Gastroesophageal sphincter (tissue), 4 donors: ENCODE results near the gene COL15A1. TPM values are rescaled to one million over a fixed set of nuclear protein-coding genes. Genes with fewer than 3 reads are reported as not detected.

ENCODE experiments used
- ATAC-seq: fragments of 150-250 bp; one replicate; pipeline ENCODE4 v1.9.1; 2016; ENCODE audit warnings: mild to moderate bottlenecking, moderate library complexity
- H3K27ac ChIP-seq, 4 donors: fragments of 200-600 bp; sonication (generic) in 3 of 4; 1 replicate in 3 of 4; 2 replicates in 1 of 4; pipeline ENCODE4 v1.5.1; 2016 to 2019
- H3K27me3 ChIP-seq: fragments of 200-600 bp; sonication (generic); one replicate; pipeline ENCODE4 v1.5.1; 2019
- H3K36me3 ChIP-seq, 2 donors: fragments of 200-600 bp; sonication (generic); one replicate each; pipeline ENCODE4 v1.5.1; 2019; ENCODE audit warnings: control low read depth in 1 of 2
- H3K4me1 ChIP-seq, 3 donors: fragments of 200-600 bp; sonication (generic); 1 replicate in 2 of 3; 2 replicates in 1 of 3; pipeline ENCODE4 v1.5.1; 2016 to 2019; ENCODE audit warnings: control low read depth in 2 of 3
- H3K4me3 ChIP-seq, 2 donors: fragments of 200-600 bp; sonication (generic); one replicate each; pipeline ENCODE4 v1.5.1; 2019; ENCODE audit warnings: mild to moderate bottlenecking in 1 of 2, moderate library complexity in 1 of 2
- H3K9me3 ChIP-seq, 3 donors: fragments of 200-600 bp; sonication (generic); one replicate each; pipeline ENCODE4 v1.5.1; 2017 to 2019; ENCODE audit warnings: control low read depth in 2 of 3
- EP300 ChIP-seq: sonication (generic); formaldehyde crosslinking; IDR thresholded peaks from one replicate; pipeline ENCODE4 v1.6.1; 2017; ENCODE audit warnings: antibody characterized with exemption, mild to moderate bottlenecking
- POLR2A ChIP-seq, 2 donors: fragments of 450-650 bp; IDR thresholded peaks; one replicate each; pipeline ENCODE4 v1.6.1; 2017; ENCODE audit warnings: antibody characterized with exemption in 2 of 2, mild to moderate bottlenecking in 2 of 2, moderate library complexity in 1 of 2
- POLR2AphosphoS5 ChIP-seq: sonication (generic); formaldehyde crosslinking; IDR thresholded peaks from one replicate; pipeline ENCODE4 v1.6.1; 2017; ENCODE audit warnings: antibody characterized with exemption
- WGBS, 2 donors: methylation state at CpG; one replicate each; pipeline ENCODE4 v1.1.5; 2018; ENCODE audit warnings: low coverage in 1 of 2; 5-methylcytosine and 5-hydroxymethylcytosine counted together
- total RNA-seq, 4 donors: library from RNA; depleted of rRNA; stranded (reverse); fragments of >200 nt; gene quantifications; one replicate each; pipeline ENCODE4 v1.1.0, GENCODE V29; 2016
- TF ChIP-seq, protein P1 (sequence below), 4 experiments: fragments of 200-600 bp in 2 of 4; fragments of 450-650 bp in 2 of 4; sonication (generic) in 1 of 4; IDR thresholded peaks; one replicate each; pipeline ENCODE4 v1.5.1; 2017 to 2019; ENCODE audit warnings: antibody characterized with exemption in 4 of 4, mild to moderate bottlenecking in 2 of 4, moderate library complexity in 2 of 4

The COL15A1 gene
- total RNA-seq, 4 donors from 2014 or later: 80.5 to 256 (median 97.2) TPM

DNA sequence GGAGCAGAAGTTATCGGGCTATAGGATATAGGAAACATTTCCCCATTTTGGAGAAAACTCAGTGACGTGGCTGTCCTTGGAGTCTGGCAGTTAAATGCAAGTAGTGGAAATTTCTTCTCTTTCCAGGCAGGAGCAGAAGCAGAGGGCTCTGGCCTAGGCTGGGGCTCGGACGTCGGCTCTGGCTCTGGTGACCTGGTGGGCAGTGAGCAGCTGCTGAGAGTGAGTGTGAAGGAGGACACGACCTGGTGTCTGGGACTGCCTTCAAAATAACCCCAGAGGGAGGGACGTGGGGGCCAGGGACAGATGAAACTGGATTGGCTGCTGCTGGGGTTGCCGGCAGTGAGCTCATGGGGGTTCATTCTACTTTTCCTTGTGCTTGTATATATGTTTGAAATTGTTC lies 79.5 kb downstream of the COL15A1 start:
- H3K27ac ChIP-seq: peak overlapping the region in 2 of 4 donors; percentile 35 to 69
- 60 to 80% methylated on average over 3 to 8 of the region's 8 CpGs for WGBS, 2 donors
- no peaks in the 10 kb centered on the region for H3K9me3 ChIP-seq
- peaks cover 0 to 28% (median 5%) of the 10 kb centered on the region in 3 donors for H3K4me1 ChIP-seq
- H3K27me3 ChIP-seq: no peaks in the 10 kb centered on the region
- no peak overlapping the region for H3K4me3 ChIP-seq
- no peak for TF ChIP-seq EP300
- no peak for TF ChIP-seq POLR2A (IDR thresholded peaks at IDR 0.05)
- TF ChIP-seq POLR2AphosphoS5: no peak
- TF ChIP-seq, protein P1, sequence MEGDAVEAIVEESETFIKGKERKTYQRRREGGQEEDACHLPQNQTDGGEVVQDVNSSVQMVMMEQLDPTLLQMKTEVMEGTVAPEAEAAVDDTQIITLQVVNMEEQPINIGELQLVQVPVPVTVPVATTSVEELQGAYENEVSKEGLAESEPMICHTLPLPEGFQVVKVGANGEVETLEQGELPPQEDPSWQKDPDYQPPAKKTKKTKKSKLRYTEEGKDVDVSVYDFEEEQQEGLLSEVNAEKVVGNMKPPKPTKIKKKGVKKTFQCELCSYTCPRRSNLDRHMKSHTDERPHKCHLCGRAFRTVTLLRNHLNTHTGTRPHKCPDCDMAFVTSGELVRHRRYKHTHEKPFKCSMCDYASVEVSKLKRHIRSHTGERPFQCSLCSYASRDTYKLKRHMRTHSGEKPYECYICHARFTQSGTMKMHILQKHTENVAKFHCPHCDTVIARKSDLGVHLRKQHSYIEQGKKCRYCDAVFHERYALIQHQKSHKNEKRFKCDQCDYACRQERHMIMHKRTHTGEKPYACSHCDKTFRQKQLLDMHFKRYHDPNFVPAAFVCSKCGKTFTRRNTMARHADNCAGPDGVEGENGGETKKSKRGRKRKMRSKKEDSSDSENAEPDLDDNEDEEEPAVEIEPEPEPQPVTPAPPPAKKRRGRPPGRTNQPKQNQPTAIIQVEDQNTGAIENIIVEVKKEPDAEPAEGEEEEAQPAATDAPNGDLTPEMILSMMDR (IDR thresholded peaks at IDR 0.05): no peak
- peaks cover 0 to 98% of the 10 kb centered on the region in 2 donors for H3K36me3 ChIP-seq
- ATAC-seq: no peak

DNA sequence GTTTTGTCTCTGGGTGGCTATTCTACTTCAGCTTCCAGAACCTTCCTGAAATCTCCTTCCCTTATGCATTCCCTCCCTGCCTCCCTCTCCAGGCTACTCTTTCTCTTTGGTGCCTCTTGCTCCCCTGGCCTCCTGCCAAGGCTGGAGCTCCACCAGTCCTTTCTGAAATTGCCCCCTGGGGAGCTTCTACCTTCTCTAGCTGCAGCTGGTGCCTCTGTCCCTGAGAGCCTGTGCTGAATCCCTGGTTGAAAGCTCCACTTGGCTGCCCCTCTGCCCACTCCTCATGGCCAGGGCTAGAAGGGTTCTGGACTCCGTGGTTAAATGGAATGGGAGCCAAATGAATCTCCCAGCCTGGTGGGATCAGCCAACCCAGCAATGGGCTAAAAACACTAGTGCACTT lies 80.1 kb downstream of the COL15A1 start:
- no peaks in the 10 kb centered on the region for H3K9me3 ChIP-seq
- H3K27me3 ChIP-seq: no peaks in the 10 kb centered on the region
- H3K27ac ChIP-seq: peak overlapping the region in 2 of 4 donors; percentile 35 to 69
- 29% methylated on average over 1 of the region's 1 CpG; no CpG with 5 or more reads in 1 of the 2 donors for WGBS, 2 donors
- no peak for ATAC-seq
- TF ChIP-seq POLR2A (IDR thresholded peaks at IDR 0.05) (no peak), POLR2AphosphoS5 (no peak), EP300 (no peak)
- TF ChIP-seq, protein P1 (IDR thresholded peaks at IDR 0.05): no peak
- peaks cover 0 to 28% (median 5%) of the 10 kb centered on the region in 3 donors for H3K4me1 ChIP-seq
- H3K4me3 ChIP-seq: no peak overlapping the region
- peaks cover 0 to 98% of the 10 kb centered on the region in 2 donors for H3K36me3 ChIP-seq

DNA sequence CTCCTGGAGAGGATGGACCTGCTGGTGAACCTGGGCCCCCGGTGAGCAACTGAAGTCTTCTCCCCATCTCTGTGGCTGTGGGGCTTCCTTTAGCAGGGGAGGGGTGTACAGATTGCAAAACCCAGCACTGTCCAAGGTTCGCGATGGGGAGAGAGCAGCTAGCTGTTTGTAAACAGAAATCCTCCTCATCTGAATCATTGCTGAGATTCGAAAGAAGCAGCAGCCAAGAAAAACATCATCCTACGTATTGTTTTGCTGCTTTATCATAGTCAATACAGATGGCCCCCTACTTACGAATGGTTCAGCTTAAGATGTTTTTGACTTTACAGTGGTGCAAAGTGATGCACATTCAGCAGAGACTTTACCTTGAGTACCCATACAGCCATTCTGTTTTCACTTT lies 81.3 kb downstream of the COL15A1 start:
- Histone ChIP-seq H3K27me3 (no peaks in the 10 kb centered on the region), H3K27ac (peak overlapping the region in 1 of 4 donors; percentile 10), H3K36me3 (peaks cover 0 to 89% of the 10 kb centered on the region in 2 donors), H3K4me1 (peaks cover 0 to 25% (median 5%) of the 10 kb centered on the region in 3 donors), H3K4me3 (no peak overlapping the region), H3K9me3 (no peaks in the 10 kb centered on the region)
- TF ChIP-seq POLR2AphosphoS5 (no peak), EP300 (no peak), POLR2A (IDR thresholded peaks at IDR 0.05) (no peak)
- TF ChIP-seq, protein P1 (IDR thresholded peaks at IDR 0.05): no peak
- ATAC-seq: no peak
- 79 to 92% methylated on average over 3 to 5 of the region's 6 CpGs for WGBS, 2 donors

DNA sequence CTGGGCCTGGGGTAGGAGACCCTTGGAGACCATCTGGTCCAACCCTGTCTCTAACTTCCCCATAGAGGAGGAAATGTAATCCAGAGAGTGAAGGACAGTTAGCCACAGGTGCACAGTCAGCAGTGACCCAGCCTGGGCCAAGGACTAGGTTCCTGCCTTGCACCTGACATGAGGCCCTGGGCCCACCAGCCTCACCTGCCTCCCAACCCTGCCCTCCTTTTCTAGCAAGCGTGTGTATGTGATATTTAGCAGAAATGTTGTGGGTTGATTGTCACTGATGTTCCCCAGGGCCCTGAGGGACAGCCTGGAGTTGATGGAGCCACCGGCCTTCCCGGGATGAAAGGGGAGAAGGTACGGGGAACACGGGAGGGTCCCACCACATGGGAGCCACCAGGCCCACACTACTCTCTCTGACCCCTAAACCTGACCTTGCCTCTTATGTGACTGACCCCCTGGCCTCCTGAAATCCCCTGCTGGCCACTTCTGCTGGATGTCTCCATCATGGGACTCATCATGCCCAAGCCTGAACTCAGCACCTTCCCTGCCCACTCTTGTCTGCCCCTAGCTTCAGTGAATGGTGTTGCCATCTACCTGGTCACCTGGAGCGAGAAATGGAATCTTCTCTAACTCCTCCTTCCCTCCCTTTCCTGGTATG lies 82.0 kb downstream of the COL15A1 start:
- Histone ChIP-seq H3K4me3 (no peak overlapping the region), H3K4me1 (peaks cover 0 to 20% (median 0%) of the 10 kb centered on the region in 3 donors), H3K27ac (peak overlapping the region in 1 of 4 donors; percentile 23), H3K9me3 (no peaks in the 10 kb centered on the region), H3K27me3 (no peaks in the 10 kb centered on the region), H3K36me3 (peaks cover 0 to 82% of the 10 kb centered on the region in 2 donors)
- ATAC-seq: no peak
- WGBS, 2 donors: 100% methylated on average over 1 of the region's 6 CpGs
- TF ChIP-seq POLR2A (IDR thresholded peaks at IDR 0.05): no peak
- TF ChIP-seq POLR2AphosphoS5: no peak
- TF ChIP-seq, protein P1 (IDR thresholded peaks at IDR 0.05): no peak
- no peak for TF ChIP-seq EP300
